Stimulated activated CD4-positive, alpha-beta T cell treated with anti-CD3 and anti-CD28 coated beads, Interleukin-12 subunit alpha, Interleukin-12 subunit beta, amount 100 ng/mL, for 24 hours (primary cell): ENCODE data around the gene MAPK8IP3.

ENCODE experiments used
- DNase-seq, 2 experiments: peaks; one replicate each; pipeline ENCODE4 v3.0.0-alpha.2; 2020; ENCODE audit warnings: low read depth in 2 of 2

Gene MAPK8IP3

DNA sequence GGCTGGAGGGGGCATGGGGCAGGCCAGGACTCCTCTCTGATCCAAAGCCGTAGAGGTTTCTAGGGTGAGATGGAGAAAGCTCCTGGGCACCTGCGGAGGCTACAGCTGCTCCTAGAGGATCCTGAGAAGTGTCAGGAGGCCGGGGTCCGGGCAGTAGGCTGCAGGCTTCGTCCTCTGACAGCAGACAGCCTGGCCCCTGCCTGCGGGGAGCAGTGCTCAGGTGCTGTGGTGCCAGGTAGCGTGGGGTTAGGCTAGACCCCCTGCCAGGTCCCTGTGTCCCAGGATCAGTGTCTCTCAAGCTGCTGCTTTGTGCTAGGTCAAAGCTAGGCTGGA is 68.4 kb downstream of the MAPK8IP3 start:
- DNase-seq: no peak

DNA sequence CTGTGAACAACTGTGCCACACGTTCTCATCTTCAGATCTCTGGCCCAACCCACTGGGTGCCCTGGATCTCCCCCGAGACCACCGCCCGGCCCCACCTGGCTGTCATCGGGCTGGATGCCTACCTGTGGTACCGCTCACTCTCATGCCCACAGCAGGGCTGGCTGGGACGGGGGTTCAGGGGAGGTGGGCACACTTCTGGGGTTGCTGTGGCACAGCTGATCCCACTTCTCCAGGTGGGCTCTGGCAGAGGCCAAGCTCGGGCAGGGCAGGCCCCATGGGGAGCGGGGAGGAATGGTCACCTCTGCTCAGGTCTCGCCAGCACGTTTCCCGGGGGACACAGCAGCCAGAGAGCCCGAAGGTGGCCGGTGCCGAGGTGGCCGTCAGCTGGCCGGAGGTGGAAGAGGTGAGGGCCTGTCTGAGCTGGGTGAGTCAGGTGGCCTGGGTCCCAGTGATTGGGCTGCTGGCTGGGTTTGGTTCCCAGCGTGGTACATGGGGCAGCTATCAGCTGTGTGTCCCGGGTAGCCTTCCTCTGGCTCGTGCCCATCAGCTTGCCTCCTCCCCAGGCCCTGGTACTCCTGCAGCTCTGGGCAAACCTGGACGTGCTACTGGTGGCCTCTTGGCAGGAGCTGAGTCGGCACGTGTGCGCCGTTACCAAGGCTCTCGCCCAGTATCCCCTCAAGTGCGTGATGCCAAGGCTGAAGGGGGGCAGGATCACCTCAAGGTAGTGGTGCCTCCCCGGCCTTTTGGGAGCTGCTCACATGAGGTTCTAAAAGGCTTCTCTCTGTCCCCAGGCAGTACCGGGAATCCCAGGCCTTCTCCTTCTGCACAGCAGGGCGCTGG is 69.2 kb downstream of the MAPK8IP3 start:
- DNase-seq: no peak

- no peak for DNase-seq
Measured at GRCh38 chr16:1775846-1776671, 70.1 kb downstream of the MAPK8IP3 start.

DNA sequence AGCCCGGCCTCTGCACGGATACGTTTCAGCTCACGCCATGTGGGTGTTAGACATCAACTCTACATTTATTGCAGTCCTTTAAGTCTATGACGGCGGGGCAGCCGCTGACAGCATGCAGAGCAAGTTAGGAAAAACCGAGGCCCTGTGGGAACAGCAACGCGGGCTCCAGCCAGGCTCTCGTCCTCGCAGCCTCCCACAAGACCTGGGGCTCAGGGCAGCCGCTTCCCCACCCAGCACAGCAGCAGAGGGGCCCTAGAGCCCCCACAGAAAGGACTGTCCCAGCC is 70.6 kb downstream of the MAPK8IP3 start:
- no peak for DNase-seq

GRCh38 chr16:1776991-1777374 is 71.0 kb downstream of the MAPK8IP3 start:
- DNase-seq: no peak

GRCh38 chr16:1777375-1778199 is 71.6 kb downstream of the MAPK8IP3 start:
- no peak for DNase-seq

DNA sequence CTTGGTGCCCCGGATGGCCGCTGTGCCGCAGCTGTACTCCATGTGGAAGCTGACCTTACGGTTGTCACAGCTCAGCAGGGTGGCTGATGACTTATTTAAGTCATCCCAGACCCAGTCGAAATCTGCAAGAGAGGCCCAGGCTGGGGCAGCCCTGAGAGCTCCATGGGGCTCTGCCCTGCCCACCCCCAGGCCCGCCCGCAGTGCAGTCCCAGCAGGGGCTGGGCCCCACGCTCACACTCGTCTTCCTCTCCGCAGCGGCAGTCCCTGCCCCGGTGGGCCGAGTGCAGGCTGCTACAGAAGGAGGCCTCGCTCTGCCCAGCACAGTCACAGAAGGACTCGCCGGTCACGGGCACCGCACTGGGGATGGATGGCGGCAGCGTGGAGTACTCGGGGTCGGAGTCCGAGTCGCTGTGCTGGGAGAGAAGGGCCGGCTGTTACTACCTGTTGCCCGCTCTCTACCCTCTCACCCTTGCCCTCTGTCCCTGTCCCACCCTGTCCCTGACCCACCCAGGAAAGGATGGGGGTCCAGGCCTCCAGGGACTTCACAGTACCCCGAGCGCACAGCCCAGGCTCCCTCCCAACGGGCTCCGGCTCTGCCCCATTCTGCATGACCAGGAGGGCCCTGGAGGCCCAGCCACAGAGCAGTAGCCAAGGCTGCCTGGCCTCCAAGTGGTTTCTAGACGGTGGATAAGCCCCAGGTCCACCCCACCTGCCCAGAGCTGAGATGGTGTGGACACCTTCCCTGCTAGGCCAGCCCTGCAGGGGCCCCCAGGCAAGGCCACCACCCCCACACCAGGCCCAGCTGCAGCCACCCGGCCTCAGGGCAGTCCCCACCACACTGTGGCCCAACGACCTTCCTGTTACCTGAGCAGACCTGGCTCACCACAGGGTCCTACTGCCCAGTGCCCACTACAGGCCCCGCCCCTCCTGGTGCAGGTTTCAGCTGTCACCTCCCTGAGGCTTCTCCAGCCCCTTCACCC is 72.5 kb downstream of the MAPK8IP3 start:
- DNase-seq: no peak

GRCh38 chr16:1779234-1779701 is 73.3 kb downstream of the MAPK8IP3 start:
- no peak for DNase-seq

- DNase-seq: no peak
Measured at GRCh38 chr16:1779741-1780676, 74.0 kb downstream of the MAPK8IP3 start.

GRCh38 chr16:1780677-1781072 is 74.7 kb downstream of the MAPK8IP3 start:
- no peak for DNase-seq

GRCh38 chr16:1781254-1781653 is 75.3 kb downstream of the MAPK8IP3 start:
- no peak for DNase-seq

DNA sequence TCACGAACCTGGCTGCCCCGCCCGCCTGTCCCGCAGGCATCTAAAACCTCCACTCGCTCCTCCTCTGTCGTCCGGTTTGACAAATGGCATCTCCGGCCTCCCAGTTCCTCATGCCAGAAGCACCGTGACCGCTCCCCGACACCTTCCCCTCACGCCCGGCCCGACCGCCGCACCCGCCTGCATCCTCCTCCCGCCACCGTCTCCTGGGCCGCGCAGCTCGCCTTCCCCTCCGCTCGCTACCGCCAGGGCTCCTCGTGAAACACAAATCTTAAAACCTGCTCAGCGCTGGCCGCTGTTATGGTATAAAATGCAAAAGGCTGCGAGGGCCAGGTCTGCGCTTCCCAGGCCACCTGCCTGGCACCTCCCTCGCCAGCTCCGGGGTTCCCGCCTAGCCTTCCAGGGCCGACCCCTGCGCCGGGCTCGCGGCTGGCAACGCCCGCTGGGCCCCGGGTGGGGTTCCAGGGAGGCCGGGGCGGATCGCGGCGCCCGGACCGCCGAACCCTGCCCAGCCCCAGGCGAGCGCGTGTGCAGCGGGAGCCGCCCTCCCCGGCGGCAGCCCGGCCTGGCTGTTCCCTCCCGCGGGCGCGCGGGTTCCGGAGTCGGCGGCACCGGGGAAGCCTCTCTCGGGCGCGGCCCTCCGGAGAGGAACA is 75.9 kb downstream of the MAPK8IP3 start:
- no peak for DNase-seq

GRCh38 chr16:1782408-1783264 is 76.6 kb downstream of the MAPK8IP3 start, which contains the start of the genes NUBP2 and SPSB3:
TSS of gene NUBP2 (plus strand) at chr16:1782960. CDS start at chr16:1783021, 61 bp downstream.
TSS of gene SPSB3 (minus strand) at chr16:1782571. CDS start at chr16:1781483, 1,088 bp downstream.
- DNase-seq: peak; percentile 96 to 99

DNA sequence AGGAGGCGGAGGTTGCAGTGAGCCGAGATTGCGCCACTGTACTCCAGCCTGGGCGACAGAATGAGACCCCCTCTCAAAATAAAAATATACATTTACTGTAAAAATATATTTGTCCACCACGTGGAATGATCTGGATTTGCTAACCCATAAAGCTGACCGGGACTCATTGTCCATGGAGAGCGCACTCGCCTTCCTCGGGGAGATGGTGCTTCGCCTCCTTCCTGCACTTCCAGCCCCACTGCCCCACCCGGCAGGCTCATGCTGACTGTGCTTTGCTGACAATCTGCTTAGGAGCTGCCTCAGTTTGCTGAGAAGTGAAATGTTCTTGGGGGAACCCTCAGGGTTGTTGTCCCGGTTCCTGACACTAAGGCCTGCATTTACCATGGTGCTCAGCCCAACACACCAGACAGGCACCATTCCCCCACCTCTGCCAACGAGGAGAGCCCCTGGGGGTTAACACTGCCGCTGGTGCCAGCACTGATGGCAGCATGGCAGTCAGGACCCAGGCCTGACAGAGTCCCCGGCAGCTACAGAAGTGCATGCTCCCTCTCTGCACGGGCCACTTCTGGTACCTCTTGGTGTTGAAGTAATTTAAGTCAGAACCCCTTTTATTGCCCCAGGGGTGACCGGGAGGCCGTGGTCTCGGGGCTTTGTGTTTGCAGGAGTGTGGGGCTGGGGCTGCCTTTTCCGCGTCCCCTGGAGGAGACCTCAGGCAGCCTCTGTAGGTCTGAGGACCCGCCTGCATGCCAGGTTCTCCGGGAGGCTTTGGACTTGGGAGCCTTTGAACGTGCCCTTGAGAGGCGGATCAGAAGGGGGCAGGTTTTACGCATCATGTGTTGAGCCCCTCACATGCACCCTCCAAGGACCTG is 79.2 kb downstream of the MAPK8IP3 start:
- no peak for DNase-seq

DNA sequence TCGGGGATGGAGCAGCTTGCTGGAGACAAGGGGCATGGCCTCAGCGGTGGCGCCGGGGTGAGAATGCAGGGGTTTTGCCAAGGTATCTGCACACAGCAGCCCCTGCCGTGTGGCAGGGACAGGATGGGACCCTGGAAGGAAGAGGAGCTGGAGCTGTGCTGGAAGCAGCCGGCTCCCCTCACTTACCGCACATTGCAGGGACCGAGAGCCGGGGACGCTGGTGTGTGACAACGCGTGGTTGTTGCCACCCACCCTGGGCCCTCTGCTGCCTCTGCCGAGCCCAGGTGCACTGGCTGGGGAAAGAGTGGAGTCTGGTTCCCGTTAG is 79.8 kb downstream of the MAPK8IP3 start:
- DNase-seq: no peak

DNA sequence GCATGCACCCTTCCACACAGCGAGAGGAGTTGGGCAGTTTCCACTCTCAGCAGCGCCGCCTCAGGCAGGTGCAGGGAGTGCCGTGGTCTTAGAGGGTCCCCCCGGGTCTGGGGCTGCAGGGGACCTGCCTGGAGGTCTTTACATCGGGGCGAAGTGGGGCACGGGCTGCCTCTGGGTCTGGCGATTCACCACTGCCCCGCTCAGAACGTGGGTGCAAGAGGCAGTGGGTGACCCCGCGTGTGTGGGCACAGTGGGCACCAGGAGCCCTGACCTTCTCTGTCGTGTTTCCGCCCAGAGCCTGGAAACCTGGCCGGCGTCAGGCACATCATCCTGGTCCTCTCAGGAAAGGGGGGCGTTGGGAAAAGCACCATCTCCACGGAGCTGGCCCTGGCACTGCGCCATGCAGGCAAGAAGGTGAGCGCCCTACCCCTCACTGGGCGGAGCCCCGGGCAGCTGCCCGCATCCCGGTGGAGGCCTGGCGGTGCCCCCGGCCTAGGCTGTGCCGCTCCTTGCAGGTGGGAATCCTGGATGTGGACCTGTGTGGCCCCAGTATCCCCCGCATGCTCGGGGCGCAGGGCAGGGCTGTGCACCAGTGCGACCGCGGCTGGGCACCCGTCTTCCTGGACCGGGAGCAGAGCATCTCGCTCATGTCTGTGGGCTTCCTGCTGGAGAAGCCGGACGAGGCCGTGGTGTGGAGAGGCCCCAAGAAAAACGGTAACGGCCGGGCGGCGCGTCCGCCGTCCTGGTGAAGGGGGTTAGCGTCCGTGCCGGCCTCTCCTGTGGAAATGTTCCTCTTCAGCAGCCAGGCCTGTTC is 80.5 kb downstream of the MAPK8IP3 start:
- no peak for DNase-seq

- no peak for DNase-seq
Measured at GRCh38 chr16:1787056-1787321, 81.0 kb downstream of the MAPK8IP3 start.
